HepG2 (cell line): ENCODE measurements around the gene SERINC5. TPM values are rescaled to one million over a fixed set of nuclear protein-coding genes. Genes with fewer than 3 reads are reported as not detected.

Source experiments
- ATAC-seq: fragments of 200-7000 bp; cut with Tn5 transposase; 3 replicates; pipeline ENCODE4 v1.9.1; 2020; ENCODE audit warnings: mild to moderate bottlenecking, moderate library complexity
- BruUV-seq: library from RNA; stranded (reverse); fragments of 400-500 nt; replicated peaks from 2 replicates; lab custom pipeline; 2021; lab: Mats Ljungman, UMichigan
- CTCF ChIA-PET: fragments of 300-600 bp; formaldehyde crosslinking; extraction: SDS; loops from one replicate; lab custom pipeline; 2021; ENCODE audit warnings: low total read pairs, inconsistent platforms, low intra/inter-chr PET ratio; lab: Yijun Ruan, JAX
- POLR2A ChIA-PET: fragments of 350-600 bp; sonication (Branson Sonifier 250); formaldehyde crosslinking; loops from one replicate; lab custom pipeline; 2020; ENCODE audit warnings: antibody characterized with exemption, inconsistent platforms; lab: Yijun Ruan, JAX
- DNase-seq: peaks from one replicate; pipeline ENCODE4 v3.0.0-alpha.2; 2015; ENCODE audit warnings: low spot score
- FAIRE-seq: peaks from 3 replicates; lab custom pipeline; 2011; peaks lifted over from hg19 to GRCh38; lab: Jason Lieb, UNC
- H2AFZ ChIP-seq: one replicate; pipeline ENCODE4 v1.6.1; 2011; ENCODE audit warnings: low read length, inconsistent platforms
- H3K27ac ChIP-seq: fragments of 300-600 bp; 3 replicates; pipeline ENCODE4 v1.8.0; 2011; ENCODE audit warnings: mixed run types, mild to moderate bottlenecking, mixed read lengths, low read length, inconsistent platforms; ENCODE audit not compliant: insufficient read depth; ENCODE audit errors: extremely low read length
- H3K27me3 ChIP-seq, 2 experiments: fragments of 200-600 bp in 1 of 2; 2 replicates in 1 of 2; 3 replicates in 1 of 2; pipeline versions ENCODE4 v1.6.0 to v1.8.0; 2011; ENCODE audit warnings: low read length in 2 of 2, mild to moderate bottlenecking in 2 of 2, moderate library complexity in 2 of 2, inconsistent platforms in 1 of 2; ENCODE audit not compliant: insufficient read depth in 2 of 2, control insufficient read depth in 1 of 2
- H3K36me3 ChIP-seq, 2 experiments: fragments of 200-600 bp in 1 of 2; replicated peaks in 1 of 2; 2 replicates in 1 of 2; 3 replicates in 1 of 2; pipeline versions ENCODE4 v1.5.1 to v1.8.0; 2011; ENCODE audit warnings: low read length in 2 of 2, inconsistent platforms in 1 of 2; ENCODE audit not compliant: insufficient read depth in 2 of 2, control insufficient read depth in 1 of 2
- H3K4me1 ChIP-seq: 2 replicates; pipeline ENCODE4 v1.5.1; 2012; ENCODE audit warnings: low read length, inconsistent platforms; ENCODE audit not compliant: insufficient read depth
- H3K4me2 ChIP-seq: 2 replicates; pipeline ENCODE4 v1.6.0; 2011; ENCODE audit warnings: low read depth, low read length, inconsistent platforms
- H3K4me3 ChIP-seq, 3 experiments: fragments of 200-600 bp in 1 of 3; sonication (generic), shearing (Covaris generic) in 1 of 3; replicated peaks in 1 of 3; 2 replicates each; pipeline ENCODE4 v1.5.1; 2011 to 2016; ENCODE audit warnings: low read length in 3 of 3, inconsistent platforms in 2 of 3, low read depth in 2 of 3, mild to moderate bottlenecking in 2 of 3, control low read depth in 1 of 3, mixed read lengths in 1 of 3; ENCODE audit not compliant: insufficient read depth in 1 of 3
- H3K79me2 ChIP-seq: one replicate; pipeline ENCODE4 v1.6.1; 2011; ENCODE audit warnings: low read length, inconsistent platforms; ENCODE audit not compliant: insufficient read depth
- H3K9ac ChIP-seq: 2 replicates; pipeline ENCODE4 v1.6.0; 2011; ENCODE audit warnings: mild to moderate bottlenecking, low read depth, low read length, inconsistent platforms; ENCODE audit not compliant: insufficient read depth
- H3K9me3 ChIP-seq: 2 replicates; pipeline ENCODE4 v1.5.1; 2012; ENCODE audit warnings: mild to moderate bottlenecking, low read length
- H4K20me1 ChIP-seq: 2 replicates; pipeline ENCODE4 v1.6.0; 2011; ENCODE audit warnings: inconsistent platforms, mild to moderate bottlenecking, low read length, moderate library complexity; ENCODE audit not compliant: insufficient read depth
- DNMT3B ChIP-seq: conservative IDR thresholded peaks from 2 replicates; pipeline ENCODE4 v1.6.1; 2016; ENCODE audit warnings: missing biosample characterization, control low read depth
- RBAK ChIP-seq: sonication (generic); formaldehyde crosslinking; IDR thresholded peaks from 2 replicates; pipeline ENCODE4 v1.5.1; 2020; ENCODE audit warnings: mild to moderate bottlenecking, missing genetic modification reagents
- TCF12 ChIP-seq, 2 experiments: fragments of 450-650 bp in 1 of 2; sonication (generic) in 1 of 2; formaldehyde crosslinking in 1 of 2; IDR thresholded peaks; 2 replicates each; pipeline versions ENCODE4 v1.6.1 to v1.8.0; 2017 to 2022; ENCODE audit warnings: antibody characterized with exemption in 1 of 2, mild to moderate bottlenecking in 1 of 2, missing genetic modification reagents in 1 of 2, moderate library complexity in 1 of 2
- ZNF564 ChIP-seq: sonication (generic); formaldehyde crosslinking; IDR thresholded peaks from 2 replicates; pipeline ENCODE4 v1.8.1; 2023; ENCODE audit warnings: mild to moderate bottlenecking, missing genetic modification reagents
- ZSCAN25 ChIP-seq: sonication (generic); formaldehyde crosslinking; IDR thresholded peaks from 2 replicates; pipeline ENCODE4 v1.8.0; 2022; ENCODE audit warnings: mild to moderate bottlenecking, missing genetic modification reagents
- WGBS: methylation state at CpG from one replicate; pipeline ENCODE4 v1.1.6; 2017; ENCODE audit warnings: low lambda C conversion rate; 5-methylcytosine and 5-hydroxymethylcytosine counted together
- in situ Hi-C: cut with HindIII; loops from 2 replicates; pipeline ENCODE4 v1.10.0; 2017; ENCODE audit warnings: low pct_unique_long_range_greater_than_20kb; ENCODE audit not compliant: extremely low pct_ligation_motif_present
- intact Hi-C: fragments of 100-400 bp; cut with micrococcal nuclease; formaldehyde crosslinking; loops from one replicate; pipeline ENCODE4 v1.10.0; 2022; ENCODE audit not compliant: unreplicated experiment
- polyA plus RNA-seq, 8 experiments: library from polyadenylated mRNA; depleted of rRNA in 3 of 8; stranded (reverse) in 7 of 8; unstranded in 1 of 8; fragments of >200 nt; fragmentation: Illumina TruSeq in 4 of 8; extraction: Trizol in 4 of 8; gene quantifications; 2 replicates each; pipeline versions ENCODE4 v1.2.1 to v1.2.3, GENCODE V29; 2011 to 2016; ENCODE audit warnings: low read depth in 4 of 8, missing spikeins in 1 of 8, mixed read lengths in 1 of 8; ENCODE audit not compliant: insufficient read depth in 1 of 8
- total RNA-seq, 5 experiments: library from RNA; depleted of rRNA; stranded (reverse); fragments of >200 nt; fragmentation: Illumina TruSeq; extraction: Trizol; gene quantifications; 2 replicates each; pipeline ENCODE4 v1.2.3, GENCODE V29; 2016; ENCODE audit warnings: low read depth in 1 of 5

The SERINC5 gene
- total and polyA plus RNA-seq, 2 of the 13 experiments (the other 11 are each of a cell fraction or from before 2014, with no cell fraction given): 17.3 to 22.8 TPM

- Histone ChIP-seq H3K79me2 (no peaks in the 10 kb centered on the region), H3K4me1 (peaks cover 39% of the 10 kb centered on the region), H3K27me3 (no peaks in the 10 kb centered on the region), H3K9ac (no peak overlapping the region), H3K9me3 (no peaks in the 10 kb centered on the region), H3K4me2 (no peak overlapping the region), H3K27ac (no peak overlapping the region), H2AFZ (no peak overlapping the region), H4K20me1 (no peaks in the 10 kb centered on the region), H3K4me3 (no peak overlapping the region), H3K36me3 (no peaks in the 10 kb centered on the region)
- TF ChIP-seq TCF12 (IDR thresholded peaks at IDR 0.05) (no peak), TCF12 (CRISPR knock-in tag; IDR thresholded peaks at IDR 0.05) (no peak), RBAK (CRISPR knock-in tag) (no peak)
- ATAC-seq (no peak), DNase-seq (no peak), FAIRE-seq (no peak)
- intact Hi-C loops (no loop called here), in situ Hi-C loops (no loop called here)
- BruUV-seq: no TSS peak
- POLR2A ChIA-PET: interaction anchor here (1.2 kb wide), 1 partner anchor 153 kb away, joined by 3 read pairs; the partner anchor contains the start of gene SERINC5
- CTCF ChIA-PET: no interaction called here
These were observed 153.9 kb downstream of the SERINC5 start for GRCh38 chr5:80101993-80102392.

GRCh38 chr5:80097451-80097850 lies 158.4 kb downstream of the SERINC5 start:
- DNase-seq (no peak), ATAC-seq (no peak), FAIRE-seq (no peak)
- H3K27me3 ChIP-seq: no peaks in the 10 kb centered on the region
- 96% methylated on average over 10 of the region's 10 CpGs for WGBS
- intact Hi-C loops: no loop called here
- H3K36me3 ChIP-seq: no peaks in the 10 kb centered on the region
- no TSS peak for BruUV-seq
- H3K4me1 ChIP-seq: peaks cover 43% of the 10 kb centered on the region
- H3K4me2 ChIP-seq: no peak overlapping the region
- H4K20me1 ChIP-seq: no peaks in the 10 kb centered on the region
- no peaks in the 10 kb centered on the region for H3K79me2 ChIP-seq
- H2AFZ ChIP-seq: no peak overlapping the region
- H3K9me3 ChIP-seq: no peaks in the 10 kb centered on the region
- no peak for TF ChIP-seq ZSCAN25 (CRISPR knock-in tag)
- TF ChIP-seq ZNF564: no peak
- no peak for TF ChIP-seq DNMT3B
- no peak overlapping the region for H3K9ac ChIP-seq
- ChIA-PET CTCF (no interaction called here), POLR2A (no interaction called here)
- in situ Hi-C loops: no loop called here
- H3K4me3 ChIP-seq: no peak overlapping the region
- H3K27ac ChIP-seq: no peak overlapping the region
